Adrenal gland (tissue), 12 donors: ENCODE measurements around the gene KAZN. TPM values are rescaled to one million over a fixed set of nuclear protein-coding genes. Genes with fewer than 3 reads are reported as not detected.

Experiments
- DNase-seq, 7 donors: peaks; one replicate each; pipeline ENCODE4 v3.0.0-alpha.2; 2019 to 2020
- H3K27ac ChIP-seq, 5 donors: fragments of 200-600 bp; sonication (generic) in 4 of 5; 1 replicate in 3 of 5; 2 replicates in 2 of 5; pipeline versions ENCODE4 v1.5.1 to v1.8.0; 2016 to 2020; ENCODE audit warnings: mild to moderate bottlenecking in 1 of 5
- H3K27me3 ChIP-seq: fragments of 200-600 bp; 2 replicates; pipeline ENCODE4 v1.8.0; 2021
- H3K36me3 ChIP-seq, 2 donors: fragments of 200-600 bp; replicated peaks in 1 of 2; 1 replicate in 1 of 2; 2 replicates in 1 of 2; pipeline versions ENCODE4 v1.5.1 to v1.8.0; 2018 to 2022
- H3K4me1 ChIP-seq, 2 donors: fragments of 200-600 bp; replicated peaks in 1 of 2; 1 replicate in 1 of 2; 2 replicates in 1 of 2; pipeline versions ENCODE4 v1.5.1 to v1.8.0; 2018 to 2021
- H3K4me3 ChIP-seq, 4 donors: fragments of 200-600 bp; sonication (generic) in 3 of 4; one replicate each; pipeline ENCODE4 v1.5.1; 2016 to 2018
- H3K9me3 ChIP-seq, 3 donors: fragments of 200-600 bp; sonication (generic) in 1 of 3; replicated peaks in 1 of 3; 1 replicate in 2 of 3; 2 replicates in 1 of 3; pipeline versions ENCODE4 v1.5.1 to v1.8.0; 2016 to 2021
- POLR2A ChIP-seq, 2 donors: fragments of 450-650 bp; IDR thresholded peaks; one replicate each; pipeline ENCODE4 v1.6.1; 2017; ENCODE audit warnings: antibody characterized with exemption in 2 of 2, mild to moderate bottlenecking in 2 of 2, moderate library complexity in 1 of 2
- WGBS, 4 donors: extraction: QIAGEN DNeasy Blood & Tissue Kit in 2 of 4; methylation state at CpG; one replicate each; pipeline versions ENCODE4 v1.1.5 to v1.1.7; 2013 to 2017; 5-methylcytosine and 5-hydroxymethylcytosine counted together
- intact Hi-C, 2 donors: fragments of 100-400 bp; cut with DNase I; formaldehyde crosslinking; loops; one replicate each; pipeline versions ENCODE4 v1.14.1 to v1.15.0; 2022 to 2023
- polyA plus RNA-seq, 3 donors: library from polyadenylated mRNA; stranded (reverse); fragments of 200-250 nt in 2 of 3; fragments of 350-450 nt in 1 of 3; fragmentation: Illumina TruSeq in 1 of 3; extraction: RNeasy Lipid Tissue Mini Kit (QIAGEN cat#74804) in 1 of 3; gene quantifications; one replicate each; pipeline ENCODE4 v1.2.3, GENCODE V29; 2013 to 2014
- total RNA-seq, 9 donors: library from RNA; depleted of rRNA in 4 of 9; stranded (reverse); fragments of >200 nt in 4 of 9; fragments of 120-200 nt in 1 of 9; fragmentation: NEBNext Ultra II Directional in 1 of 9; extraction: Animal tissue kit (Norgen Biotek cat#: 25700) in 1 of 9; gene quantifications; one replicate each; pipeline versions ENCODE4 v1.1.0 to v1.2.4, GENCODE V29; 2013 to 2023
- TF ChIP-seq, protein P1 (sequence below), 6 experiments: fragments of 450-650 bp in 4 of 6; fragments of 200-600 bp in 2 of 6; sonication (generic) in 1 of 6; IDR thresholded peaks; 1 replicate in 5 of 6; 2 replicates in 1 of 6; pipeline versions ENCODE4 v1.5.1 to v1.8.0; 2016 to 2021; ENCODE audit warnings: antibody characterized with exemption in 6 of 6, mild to moderate bottlenecking in 2 of 6, moderate library complexity in 1 of 6
- donor health status: healthy with polysubstance abuse.
- donor health status: Bipolar disorder and iron deficiency.
- donor health status: DM: yes; HTN: yes; CAD: no.
- donor health status: DM: no; HTN: no; CAD: no.
- donor health status: DM: no; HTN: no; CAD: no.
- donor health status: DM: yes; HTN: yes; CAD: no.

The KAZN gene
- total and polyA plus RNA-seq, 12 donors = 5.9 to 63.4 (median 29.5) TPM

DNA sequence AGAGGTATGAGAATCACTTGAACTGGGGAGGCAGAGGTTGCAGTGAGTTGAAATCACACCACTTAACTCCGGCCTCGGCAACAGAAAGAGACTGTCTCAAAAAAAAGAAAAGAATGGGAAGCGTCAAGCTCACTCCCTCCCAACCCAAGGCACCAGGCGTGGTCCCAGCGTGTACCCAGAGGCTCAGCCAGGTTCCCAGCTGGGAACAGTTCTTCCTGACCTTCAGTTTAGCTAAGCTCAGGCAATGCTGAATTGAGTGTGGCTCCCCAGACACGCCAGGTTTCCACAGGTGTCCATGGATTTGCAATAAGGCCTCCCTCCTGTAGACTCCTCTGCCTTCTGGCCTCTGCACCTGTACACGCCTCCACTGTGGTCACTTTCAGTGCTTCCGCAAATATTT lies 414.3 kb downstream of the KAZN start:
- intact Hi-C loops = no loop called here
- H3K9me3 ChIP-seq = no peaks in the 10 kb centered on the region
- no peaks in the 10 kb centered on the region for H3K27me3 ChIP-seq
- H3K27ac ChIP-seq = no peak overlapping the region
- 81 to 92% (median 82%) methylated on average over 8 of the region's 8 CpGs for WGBS, 4 donors
- H3K4me1 ChIP-seq = peaks cover 12 to 32% of the 10 kb centered on the region in 2 donors
- no peak overlapping the region for H3K4me3 ChIP-seq
- DNase-seq = no peak
- TF ChIP-seq POLR2A (IDR thresholded peaks at IDR 0.05) = no peak
- TF ChIP-seq, protein P1, sequence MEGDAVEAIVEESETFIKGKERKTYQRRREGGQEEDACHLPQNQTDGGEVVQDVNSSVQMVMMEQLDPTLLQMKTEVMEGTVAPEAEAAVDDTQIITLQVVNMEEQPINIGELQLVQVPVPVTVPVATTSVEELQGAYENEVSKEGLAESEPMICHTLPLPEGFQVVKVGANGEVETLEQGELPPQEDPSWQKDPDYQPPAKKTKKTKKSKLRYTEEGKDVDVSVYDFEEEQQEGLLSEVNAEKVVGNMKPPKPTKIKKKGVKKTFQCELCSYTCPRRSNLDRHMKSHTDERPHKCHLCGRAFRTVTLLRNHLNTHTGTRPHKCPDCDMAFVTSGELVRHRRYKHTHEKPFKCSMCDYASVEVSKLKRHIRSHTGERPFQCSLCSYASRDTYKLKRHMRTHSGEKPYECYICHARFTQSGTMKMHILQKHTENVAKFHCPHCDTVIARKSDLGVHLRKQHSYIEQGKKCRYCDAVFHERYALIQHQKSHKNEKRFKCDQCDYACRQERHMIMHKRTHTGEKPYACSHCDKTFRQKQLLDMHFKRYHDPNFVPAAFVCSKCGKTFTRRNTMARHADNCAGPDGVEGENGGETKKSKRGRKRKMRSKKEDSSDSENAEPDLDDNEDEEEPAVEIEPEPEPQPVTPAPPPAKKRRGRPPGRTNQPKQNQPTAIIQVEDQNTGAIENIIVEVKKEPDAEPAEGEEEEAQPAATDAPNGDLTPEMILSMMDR (IDR thresholded peaks at IDR 0.05) = no peak
- H3K36me3 ChIP-seq = no peaks in the 10 kb centered on the region

DNA sequence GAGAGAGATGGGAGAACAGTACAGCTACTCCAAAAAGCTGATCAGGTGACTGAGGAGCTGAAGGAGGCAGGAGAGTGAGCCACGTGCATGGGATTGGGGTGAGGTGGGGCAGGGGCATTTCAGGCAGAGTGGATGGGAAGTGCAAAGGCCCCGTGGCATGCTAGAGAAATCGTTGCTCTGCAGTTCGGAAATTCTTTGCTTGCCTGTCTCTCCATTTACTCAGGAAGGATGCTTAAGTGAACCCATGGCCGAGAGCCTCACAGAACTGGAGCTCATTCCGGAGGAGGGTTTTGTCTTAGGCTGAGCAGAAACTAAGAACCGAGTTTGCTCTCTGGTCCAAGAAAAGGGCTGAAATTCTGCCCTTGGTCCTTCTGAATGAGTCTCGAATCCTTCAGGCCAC lies 415.3 kb downstream of the KAZN start:
- 77 to 88% (median 83%) methylated on average over 8 of the region's 8 CpGs for WGBS, 4 donors
- no peak overlapping the region for H3K27ac ChIP-seq
- H3K9me3 ChIP-seq = no peaks in the 10 kb centered on the region
- H3K4me1 ChIP-seq = peaks cover 3 to 23% of the 10 kb centered on the region in 2 donors
- no peak overlapping the region for H3K4me3 ChIP-seq
- H3K27me3 ChIP-seq = no peaks in the 10 kb centered on the region
- no peaks in the 10 kb centered on the region for H3K36me3 ChIP-seq
- no peak for DNase-seq
- intact Hi-C loops = no loop called here
- TF ChIP-seq POLR2A (IDR thresholded peaks at IDR 0.05) = no peak
- TF ChIP-seq, protein P1 (IDR thresholded peaks at IDR 0.05) = no peak

DNA sequence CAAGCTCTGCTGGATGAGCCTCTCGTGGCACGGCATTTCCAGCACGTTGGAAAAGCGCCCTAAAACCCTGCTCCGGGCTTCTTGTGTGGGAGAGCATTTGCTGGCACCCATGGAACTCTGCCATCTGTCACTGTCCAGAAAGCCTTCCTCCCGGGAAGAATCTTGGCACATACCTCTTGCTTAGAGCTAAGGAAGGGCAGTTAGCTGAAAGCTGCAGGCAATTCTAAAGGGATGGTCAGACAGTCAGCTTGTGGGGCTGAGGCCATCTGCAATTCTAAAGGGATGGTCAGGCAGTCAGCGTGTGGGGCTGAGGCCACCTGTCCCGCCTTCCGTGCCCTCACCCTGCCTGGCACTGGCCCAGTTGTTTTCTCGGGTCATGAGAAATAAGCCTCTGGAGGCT lies 416.0 kb downstream of the KAZN start:
- H3K27ac ChIP-seq = no peak overlapping the region
- peaks cover 0 to 15% of the 10 kb centered on the region in 2 donors for H3K4me1 ChIP-seq
- no peak for TF ChIP-seq POLR2A (IDR thresholded peaks at IDR 0.05)
- TF ChIP-seq, protein P1 (IDR thresholded peaks at IDR 0.05) = no peak
- intact Hi-C loops = no loop called here
- no peak overlapping the region for H3K4me3 ChIP-seq
- H3K27me3 ChIP-seq = no peaks in the 10 kb centered on the region
- DNase-seq = peak; percentile 48 to 83 (median 78)
- 31 to 47% (median 34%) methylated on average over 4 to 10 of the region's 10 CpGs for WGBS, 4 donors
- H3K9me3 ChIP-seq = no peaks in the 10 kb centered on the region
- no peaks in the 10 kb centered on the region for H3K36me3 ChIP-seq

DNA sequence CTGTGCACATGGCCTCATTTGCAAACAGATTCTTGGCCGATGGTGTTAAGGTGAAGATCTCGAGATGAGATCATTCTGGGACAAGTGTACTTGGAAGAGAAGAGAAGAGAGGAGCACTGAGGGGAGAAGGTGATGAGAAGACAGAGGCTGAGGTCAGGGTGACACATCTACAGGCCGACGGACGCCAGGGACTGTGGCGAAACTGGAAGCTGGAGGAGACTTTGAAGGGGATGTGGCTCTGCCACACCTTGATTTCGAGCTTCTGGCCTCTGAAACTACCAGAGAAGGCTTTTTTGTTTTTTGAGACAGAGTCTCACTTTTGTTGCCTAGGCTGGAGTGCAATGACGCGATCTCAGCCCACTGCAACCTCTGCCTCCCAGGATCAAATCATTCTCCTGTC lies 417.5 kb downstream of the KAZN start:
- Histone ChIP-seq H3K36me3 (no peaks in the 10 kb centered on the region), H3K4me1 (peaks cover 0 to 15% of the 10 kb centered on the region in 2 donors), H3K27ac (no peak overlapping the region), H3K9me3 (no peaks in the 10 kb centered on the region), H3K4me3 (no peak overlapping the region), H3K27me3 (no peaks in the 10 kb centered on the region)
- WGBS, 4 donors = 59 to 79% (median 74%) methylated on average over 9 of the region's 9 CpGs
- no peak for TF ChIP-seq POLR2A (IDR thresholded peaks at IDR 0.05)
- TF ChIP-seq, protein P1 (IDR thresholded peaks at IDR 0.05) = no peak
- intact Hi-C loops = no loop called here
- no peak for DNase-seq
